ENCODE measurements around the gene TMED3. TPM values are rescaled to one million over a fixed set of nuclear protein-coding genes. Genes with fewer than 3 reads are reported as not detected.

The TMED3 gene
- total and polyA plus RNA-seq, 5 experiments from 2014 or later: 21.0 to 73.4 (median 67.6) TPM

DNA sequence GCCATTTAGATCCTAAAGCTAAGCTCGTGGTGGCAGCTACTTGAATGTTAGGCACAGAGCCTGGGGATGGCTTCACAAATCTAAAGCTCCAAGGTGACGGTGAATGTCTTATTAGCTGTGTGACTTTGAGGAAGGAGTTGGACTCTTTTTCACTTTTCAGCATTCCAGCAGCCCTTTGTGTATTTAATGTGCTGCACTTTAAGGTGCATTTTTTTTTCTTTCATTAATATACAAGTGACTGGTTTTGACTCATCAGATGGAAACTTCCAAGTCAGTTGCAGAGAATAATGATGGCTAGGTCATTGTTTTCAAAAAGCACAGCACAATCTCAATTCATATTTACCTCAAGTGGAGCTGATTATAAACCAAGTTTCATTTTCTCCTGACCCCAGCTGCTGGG, 55.8 kb downstream of the TMED3 start:
- H3K4me1 Mint-ChIP-seq: no peaks in the 10 kb centered on the region
- ATAC-seq (no peak), DNase-seq (no peak)
- no peak overlapping the region for H3K4me3 Mint-ChIP-seq
- peaks cover 0 to 6% (median 3%) of the 10 kb centered on the region in 3 donors for H3K36me3 Mint-ChIP-seq
- no peaks in the 10 kb centered on the region for H3K27me3 Mint-ChIP-seq
- no peaks in the 10 kb centered on the region for H3K9me3 Mint-ChIP-seq
- POLR2A ChIA-PET: no interaction called here
- no peak overlapping the region for H3K27ac Mint-ChIP-seq

DNA sequence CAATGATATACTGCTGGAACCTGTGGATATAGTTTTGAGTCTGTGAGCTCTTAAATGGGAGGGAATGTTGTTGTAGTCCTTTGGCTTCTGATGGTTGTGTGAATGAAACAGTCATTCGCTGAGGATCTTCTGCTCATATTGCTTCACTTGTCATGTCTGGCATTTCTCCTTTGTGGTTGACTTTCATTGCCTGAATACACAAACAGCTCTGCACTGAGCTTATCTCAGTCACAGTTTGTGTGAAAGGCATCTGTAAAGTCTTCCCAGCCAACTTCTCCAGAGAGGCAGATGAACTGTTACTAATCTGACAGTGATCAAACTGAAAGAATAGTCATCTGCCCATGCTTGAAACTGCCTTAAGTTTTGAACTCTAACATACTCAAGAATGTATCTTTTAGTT, 59.8 kb downstream of the TMED3 start:
- Mint-ChIP-seq H3K27me3 (no peaks in the 10 kb centered on the region), H3K4me3 (no peak overlapping the region), H3K27ac (no peak overlapping the region), H3K4me1 (peaks cover 0 to 10% (median 2%) of the 10 kb centered on the region in 4 donors), H3K9me3 (no peaks in the 10 kb centered on the region), H3K36me3 (no peaks in the 10 kb centered on the region)
- no peak for DNase-seq
- no peak for ATAC-seq
- POLR2A ChIA-PET: no interaction called here

DNA sequence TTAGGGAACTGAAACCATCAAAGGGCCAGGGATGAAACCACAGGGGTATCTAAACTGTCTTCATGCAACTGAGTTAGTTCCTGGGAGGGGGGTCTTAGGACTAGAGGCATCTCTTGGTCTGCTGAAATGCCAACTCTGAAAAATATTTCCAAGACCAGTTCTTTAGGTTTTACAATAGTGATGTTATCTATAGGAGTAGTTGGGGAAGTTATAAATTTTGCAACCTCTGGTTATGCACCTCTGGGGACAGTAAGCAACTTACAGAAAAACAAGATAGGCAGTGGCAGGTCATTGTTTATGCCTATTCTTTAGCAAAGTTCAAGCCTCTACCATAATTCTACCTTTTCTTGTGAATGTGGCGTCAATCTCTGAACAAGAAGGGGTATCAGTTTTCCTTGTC, 60.7 kb downstream of the TMED3 start:
- Mint-ChIP-seq H3K4me3 (no peak overlapping the region), H3K27me3 (no peaks in the 10 kb centered on the region), H3K9me3 (no peaks in the 10 kb centered on the region), H3K27ac (peak overlapping the region in 1 of 10 donors; percentile 27), H3K36me3 (no peaks in the 10 kb centered on the region), H3K4me1 (peaks cover 0 to 10% (median 2%) of the 10 kb centered on the region in 4 donors)
- ATAC-seq (no peak), DNase-seq (no peak)
- POLR2A ChIA-PET: no interaction called here

DNA sequence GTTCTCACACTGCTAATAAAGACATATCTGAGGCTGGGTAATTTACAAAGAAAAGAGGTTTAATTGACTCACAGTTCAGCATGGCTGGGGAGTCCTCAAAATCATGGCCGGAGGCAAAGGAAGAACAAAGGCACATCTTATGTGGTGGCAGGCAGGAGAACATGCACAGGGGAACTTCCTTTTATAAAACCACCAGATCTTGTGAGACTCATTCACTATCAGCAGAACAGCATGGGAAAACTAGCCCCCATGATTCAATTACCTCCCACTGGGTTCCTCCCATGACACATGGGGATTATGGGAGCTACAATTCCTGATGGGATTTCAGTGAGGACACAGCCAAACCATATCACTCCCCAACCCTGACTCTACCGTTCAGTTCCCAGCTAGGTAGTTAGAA, 61.5 kb downstream of the TMED3 start:
- H3K27ac Mint-ChIP-seq: peak overlapping the region in 1 of 10 donors; percentile 36

More for the DNA sequence above, 61.5 kb downstream of the TMED3 start:
- ATAC-seq (no peak), DNase-seq (no peak)
- Mint-ChIP-seq H3K4me3 (no peak overlapping the region), H3K36me3 (no peaks in the 10 kb centered on the region), H3K4me1 (peaks cover 0 to 10% (median 2%) of the 10 kb centered on the region in 4 donors), H3K9me3 (no peaks in the 10 kb centered on the region), H3K27me3 (no peaks in the 10 kb centered on the region)
- POLR2A ChIA-PET: no interaction called here

Other genes with a start within 250 kb of the TMED3 start
- gene RASGRF1, start 220.3 kb upstream of the TMED3 start, total RNA-seq: under 1 TPM in 1 of 2 experiments, not detected in 1; 0.14 TPM
- gene RASGRF1, start 220.3 kb upstream of the TMED3 start, polyA plus RNA-seq: not detected
- gene ANKRD34C, start 28.4 kb upstream of the TMED3 start, total RNA-seq: not detected
- not detected for gene ANKRD34C, start 28.4 kb upstream of the TMED3 start, polyA plus RNA-seq
- under 1 TPM; 0.41 to 0.47 TPM for gene MINAR1, start 121.2 kb downstream of the TMED3 start, total RNA-seq
- gene MINAR1, start 121.2 kb downstream of the TMED3 start, polyA plus RNA-seq: under 1 TPM in 1 of 3 donors, not detected in 2; 0.14 TPM